Activated T-cell treated with anti-CD3 and anti-CD28 coated beads, Interleukin-2, amount 50 U/mL, for 24 hours (primary cell): ENCODE data around the gene EFR3B.
A peak's percentile ranks its signal among the peaks of the same experiment; 100 is the strongest.
"Not testable (repeated sequence)": the region's sequence is repeated elsewhere in the genome, so short reads cannot be mapped to it uniquely, and the experiment has no call there.

Source experiments
- DNase-seq: peaks from one replicate; pipeline ENCODE4 v3.0.0-alpha.2; 2020
- H3K27ac Mint-ChIP-seq: 2 replicates; pipeline ENCODE4 v1.8.0; 2020; ENCODE audit warnings: mild to moderate bottlenecking, mixed read lengths
- H3K27me3 Mint-ChIP-seq: 2 replicates; pipeline ENCODE4 v1.8.0; 2020; ENCODE audit warnings: mixed read lengths
- H3K36me3 Mint-ChIP-seq: 2 replicates; pipeline ENCODE4 v1.8.0; 2020; ENCODE audit warnings: low read depth, mixed read lengths
- H3K4me1 Mint-ChIP-seq: 2 replicates; pipeline ENCODE4 v1.8.0; 2020; ENCODE audit warnings: low read depth, mixed read lengths
- H3K4me3 Mint-ChIP-seq: 2 replicates; pipeline ENCODE4 v1.8.0; 2020; ENCODE audit warnings: mild to moderate bottlenecking, moderate library complexity, mixed read lengths
- H3K9me3 Mint-ChIP-seq: 2 replicates; pipeline ENCODE4 v1.8.0; 2020; ENCODE audit warnings: mixed read lengths

Gene EFR3B

DNA sequence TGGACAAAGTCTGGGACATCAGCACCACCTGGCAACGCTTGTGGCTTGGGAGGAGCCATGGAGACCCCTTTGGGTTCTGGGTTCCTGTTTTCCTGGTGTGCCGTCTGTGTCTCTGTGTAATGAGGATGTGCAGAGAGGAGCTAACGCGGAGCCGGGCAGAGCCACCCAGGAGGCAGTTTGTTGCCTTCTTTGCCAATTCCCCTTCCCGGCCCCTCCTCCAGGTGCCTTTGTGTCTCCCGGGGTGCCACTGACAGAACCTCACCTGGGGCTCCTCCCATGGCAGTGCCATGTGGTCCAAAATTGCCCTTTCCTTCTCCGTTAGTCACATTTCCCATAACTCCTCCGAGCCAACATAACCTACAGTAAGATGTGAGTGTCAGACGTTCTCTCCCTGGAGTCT is 113.5 kb downstream of the EFR3B start:
- Mint-ChIP-seq H3K36me3 (peaks cover 5% of the 10 kb centered on the region), H3K9me3 (no peaks in the 10 kb centered on the region), H3K4me3 (no peak overlapping the region), H3K27me3 (no peaks in the 10 kb centered on the region), H3K4me1 (peaks cover 11% of the 10 kb centered on the region), H3K27ac (no peak overlapping the region)
- no peak for DNase-seq

DNA sequence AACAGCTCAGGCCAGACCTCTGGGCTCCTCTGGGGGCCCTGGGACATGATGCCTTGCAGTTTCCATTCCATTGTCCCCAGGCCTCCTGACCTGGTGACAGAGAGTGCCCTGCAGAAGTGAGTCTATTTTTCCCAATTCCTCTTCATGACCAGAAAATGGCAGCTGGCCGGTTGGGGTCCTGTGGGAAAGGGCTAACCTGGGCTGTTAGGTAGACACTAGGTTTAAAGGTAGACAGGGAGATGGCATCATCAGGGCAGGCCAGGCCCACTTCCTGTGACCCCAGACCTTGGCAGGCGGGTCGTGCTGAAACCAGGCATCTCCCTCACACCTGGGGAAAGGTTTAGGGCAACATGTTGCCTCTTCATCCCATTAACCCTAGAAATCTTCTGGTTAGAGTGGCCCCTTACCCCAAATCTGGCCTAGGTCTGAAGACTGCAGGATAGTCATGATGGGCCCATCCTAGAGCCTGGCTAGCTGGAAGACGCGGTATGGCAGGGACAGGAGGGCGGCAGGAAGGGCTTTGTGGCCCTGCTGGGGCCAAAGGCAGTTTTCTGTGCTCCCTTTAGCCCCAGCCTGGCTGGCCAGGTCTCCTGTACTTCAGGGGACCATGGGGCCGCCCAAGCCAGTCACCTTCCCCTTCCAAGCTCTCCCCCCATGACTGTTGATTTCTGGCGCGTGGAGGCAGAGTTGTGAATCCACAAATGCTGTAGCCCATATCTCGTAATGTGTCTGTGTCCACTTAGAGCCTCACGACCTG is 116.4 kb downstream of the EFR3B start:
- no peak overlapping the region for H3K4me3 Mint-ChIP-seq
- no peak overlapping the region for H3K27ac Mint-ChIP-seq
- H3K27me3 Mint-ChIP-seq: no peaks in the 10 kb centered on the region
- H3K9me3 Mint-ChIP-seq: no peaks in the 10 kb centered on the region
- H3K4me1 Mint-ChIP-seq: peaks cover 19% of the 10 kb centered on the region
- H3K36me3 Mint-ChIP-seq: peaks cover 11% of the 10 kb centered on the region
- DNase-seq: no peak

DNA sequence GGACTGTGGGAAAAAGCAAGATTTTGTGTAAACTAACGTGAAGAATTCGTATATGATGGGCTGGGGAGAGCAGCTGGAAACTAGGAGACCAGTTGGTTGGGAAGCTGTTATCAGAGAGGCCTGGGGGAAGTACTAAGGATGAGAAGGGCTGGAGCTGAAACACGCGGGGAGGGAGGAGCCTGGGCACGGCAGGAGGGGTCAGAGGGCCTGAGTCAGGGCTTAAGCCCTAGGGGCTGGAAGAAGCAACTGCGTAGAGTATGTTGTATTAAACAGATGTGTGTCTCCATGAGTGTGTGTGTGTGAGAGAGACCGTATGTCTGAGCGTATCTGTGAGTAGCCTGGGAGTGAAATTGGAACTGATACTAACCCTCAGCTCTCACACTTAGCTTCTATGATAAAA is 118.1 kb downstream of the EFR3B start:
- Mint-ChIP-seq H3K4me3 (peak overlapping the region; percentile 80), H3K4me1 (peaks cover 19% of the 10 kb centered on the region)
- DNase-seq: no peak

GRCh38 chr2:25160376-25160775 is 118.5 kb downstream of the EFR3B start:
- Mint-ChIP-seq H3K36me3 (peaks cover 11% of the 10 kb centered on the region), H3K9me3 (no peaks in the 10 kb centered on the region), H3K27ac (peak overlapping the region; percentile 85), H3K27me3 (no peaks in the 10 kb centered on the region), H3K4me3 (peak overlapping the region; percentile 80), H3K4me1 (peaks cover 20% of the 10 kb centered on the region)
- no peak for DNase-seq

More for the DNA sequence above, 118.1 kb downstream of the EFR3B start:
- H3K27ac Mint-ChIP-seq: peak overlapping the region; percentile 60
- no peaks in the 10 kb centered on the region for H3K9me3 Mint-ChIP-seq
- H3K27me3 Mint-ChIP-seq: no peaks in the 10 kb centered on the region
- peaks cover 11% of the 10 kb centered on the region for H3K36me3 Mint-ChIP-seq

DNA sequence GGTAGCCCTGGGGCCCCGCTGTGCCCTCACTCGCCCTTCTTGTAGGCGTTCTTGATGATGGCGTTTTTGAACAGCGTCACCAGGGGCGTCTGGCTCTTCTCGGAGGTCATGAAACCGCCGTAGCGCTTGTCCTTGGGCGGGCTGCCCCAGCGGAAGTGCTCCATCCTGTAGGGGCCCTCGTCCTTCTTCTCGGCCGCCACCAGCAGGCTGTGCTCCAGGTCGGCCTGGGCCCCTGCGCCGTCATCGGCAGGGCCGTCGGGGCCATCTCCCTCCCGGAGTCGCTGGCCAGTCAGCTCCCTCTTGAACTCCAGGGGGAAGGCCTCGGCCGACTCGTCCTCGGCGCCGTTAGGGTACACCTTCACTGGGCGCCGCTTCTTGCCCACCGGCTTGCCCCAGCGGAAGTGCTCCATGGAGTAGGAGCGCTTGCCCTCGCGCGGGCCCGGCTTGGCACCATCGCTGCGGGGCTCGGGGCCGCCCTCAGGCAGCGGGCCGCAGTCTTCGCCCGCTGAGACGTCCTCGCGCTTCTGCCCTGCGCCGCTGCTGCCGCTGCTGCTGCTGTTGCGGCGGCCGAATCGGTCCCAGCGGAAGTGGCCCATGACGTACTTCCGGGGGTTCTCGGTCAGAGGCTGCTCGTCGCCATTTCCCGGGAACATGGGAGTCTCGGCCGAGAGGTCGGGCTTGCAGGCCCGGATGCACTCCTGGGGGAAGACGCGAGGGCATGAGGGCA is 119.3 kb downstream of the EFR3B start:
- H3K4me1 Mint-ChIP-seq: peaks cover 29% of the 10 kb centered on the region
- peak overlapping the region; percentile 85 for H3K27ac Mint-ChIP-seq
- DNase-seq: peak; percentile 86
- no peaks in the 10 kb centered on the region for H3K27me3 Mint-ChIP-seq
- peak overlapping the region; percentile 80 for H3K4me3 Mint-ChIP-seq
- H3K9me3 Mint-ChIP-seq: no peaks in the 10 kb centered on the region
- peaks cover 11% of the 10 kb centered on the region for H3K36me3 Mint-ChIP-seq

DNA sequence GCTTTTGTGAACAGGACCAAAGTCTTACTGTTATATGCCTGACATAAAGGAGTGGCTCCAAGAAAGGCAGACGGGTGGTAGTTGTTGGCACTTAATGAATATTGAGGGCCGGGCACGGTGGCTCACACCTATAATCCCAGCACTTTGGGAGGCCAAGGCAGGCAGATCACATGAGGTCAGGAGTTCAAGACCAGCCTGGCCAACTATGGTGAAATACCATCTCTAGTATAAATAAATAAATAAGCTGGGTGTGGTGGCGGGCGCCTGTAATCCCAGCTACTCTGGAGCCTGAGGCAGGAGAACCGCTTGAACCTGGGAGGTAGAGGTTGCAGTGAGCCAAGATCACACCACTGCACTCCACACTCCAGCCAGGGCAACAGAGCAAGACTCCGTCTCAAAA is 120.2 kb downstream of the EFR3B start:
- DNase-seq, H3K27me3 Mint-ChIP-seq, H3K9me3 Mint-ChIP-seq: not testable (repeated sequence)
- H3K36me3 Mint-ChIP-seq: peaks cover 11% of the 10 kb centered on the region
- H3K4me1 Mint-ChIP-seq: peaks cover 34% of the 10 kb centered on the region
- H3K27ac Mint-ChIP-seq: peak overlapping the region; percentile 82
- peak overlapping the region; percentile 40 for H3K4me3 Mint-ChIP-seq

DNA sequence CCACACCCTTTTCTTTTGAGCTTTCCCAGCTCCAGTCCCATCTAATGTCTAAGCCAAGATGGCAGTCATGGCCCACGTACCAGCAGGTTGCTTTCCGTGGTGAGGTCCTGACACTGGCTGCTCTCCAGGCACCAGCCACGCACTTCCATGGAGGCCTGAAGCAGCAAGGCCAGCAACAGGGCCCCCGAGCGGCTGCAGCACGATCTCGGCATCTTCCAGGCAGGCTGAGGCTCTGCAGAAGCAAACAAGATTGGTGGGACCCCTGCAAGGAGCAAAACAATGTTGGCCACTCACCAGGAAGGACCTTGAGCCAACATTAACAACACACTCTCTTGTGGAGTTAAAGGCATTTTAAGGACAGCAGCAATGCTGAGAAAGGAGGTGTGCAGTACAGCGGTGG is 122.7 kb downstream of the EFR3B start:
- Mint-ChIP-seq H3K4me3 (no peak overlapping the region), H3K4me1 (peaks cover 44% of the 10 kb centered on the region), H3K9me3 (no peaks in the 10 kb centered on the region), H3K36me3 (peaks cover 11% of the 10 kb centered on the region), H3K27ac (no peak overlapping the region), H3K27me3 (peaks cover 30% of the 10 kb centered on the region)
- DNase-seq: no peak

GRCh38 chr2:25165992-25166875 is 124.4 kb downstream of the EFR3B start:
- H3K36me3 Mint-ChIP-seq: no peaks in the 10 kb centered on the region
- H3K4me3 Mint-ChIP-seq: no peak overlapping the region
- H3K9me3 Mint-ChIP-seq: no peaks in the 10 kb centered on the region
- peaks cover 32% of the 10 kb centered on the region for H3K4me1 Mint-ChIP-seq
- no peak overlapping the region for H3K27ac Mint-ChIP-seq
- peak; percentile 60 for DNase-seq
- H3K27me3 Mint-ChIP-seq: peaks cover 44% of the 10 kb centered on the region

DNA sequence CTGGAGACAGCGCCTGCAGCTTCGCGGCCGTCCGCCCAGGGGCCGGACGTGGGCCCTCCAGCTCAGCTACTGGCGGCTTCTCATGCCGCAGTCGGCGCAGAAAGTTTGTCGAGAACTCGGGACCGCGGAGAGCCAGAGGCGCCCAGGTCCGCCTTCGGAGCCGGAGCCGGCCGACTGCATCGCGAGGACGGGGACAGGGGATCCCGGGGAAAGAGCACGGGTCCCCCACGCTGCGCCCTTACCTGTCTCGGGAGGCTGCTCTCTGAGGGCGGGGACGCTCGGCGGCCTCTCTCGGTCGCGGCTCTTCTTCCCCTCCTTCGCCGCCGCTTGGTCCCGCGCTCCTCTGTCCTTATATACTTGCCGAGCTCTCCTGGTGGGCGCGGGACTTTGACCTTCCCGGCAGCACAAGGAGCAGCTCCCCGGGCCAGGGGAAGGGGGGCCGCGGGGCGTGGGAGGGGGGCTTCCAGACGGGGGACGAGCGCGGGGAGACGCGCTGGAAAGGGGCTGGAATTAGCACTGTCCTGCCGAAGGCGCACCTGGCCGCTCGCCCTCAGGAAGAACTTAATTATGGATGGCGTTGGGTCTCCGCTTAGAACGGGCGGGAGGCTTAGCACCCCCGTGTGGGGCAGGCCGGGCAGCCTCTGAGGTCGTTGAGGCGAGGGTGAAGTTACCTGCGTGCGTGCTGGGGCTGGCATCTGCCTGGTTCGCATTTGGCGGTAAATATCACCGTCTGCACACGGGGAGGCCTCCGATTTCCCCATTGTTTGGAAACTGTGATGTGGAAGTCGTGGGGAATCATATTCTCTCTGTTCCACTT is 126.6 kb downstream of the EFR3B start, which contains the start of gene POMC:
TSS of gene POMC (minus strand) at position 325 of the 817 bp plus-strand sequence. CDS start 3,808 bp downstream, outside the sequence.
- H3K27ac Mint-ChIP-seq: no peak within 1 kb of the TSS
- DNase-seq: peak; percentile 65
- H3K27me3 Mint-ChIP-seq: peaks cover 50% of the 10 kb centered on the region
- H3K4me1 Mint-ChIP-seq: peaks cover 29% of the 10 kb centered on the region
- H3K36me3 Mint-ChIP-seq: no peaks in the 10 kb centered on the region
- H3K9me3 Mint-ChIP-seq: no peaks in the 10 kb centered on the region
- H3K4me3 Mint-ChIP-seq: peak within 1 kb of the TSS; percentile 67

- Mint-ChIP-seq H3K4me1 (peaks cover 29% of the 10 kb centered on the region), H3K4me3 (peak overlapping the region; percentile 67), H3K27me3 (peaks cover 53% of the 10 kb centered on the region), H3K9me3 (no peaks in the 10 kb centered on the region), H3K36me3 (no peaks in the 10 kb centered on the region), H3K27ac (no peak overlapping the region)
- DNase-seq: no peak
These were observed 127.2 kb downstream of the EFR3B start for GRCh38 chr2:25169073-25169470.

- H3K27ac Mint-ChIP-seq: no peak overlapping the region
- peaks cover 22% of the 10 kb centered on the region for H3K4me1 Mint-ChIP-seq
- H3K9me3 Mint-ChIP-seq: no peaks in the 10 kb centered on the region
- H3K4me3 Mint-ChIP-seq: no peak overlapping the region
- peaks cover 58% of the 10 kb centered on the region for H3K27me3 Mint-ChIP-seq
- H3K36me3 Mint-ChIP-seq: no peaks in the 10 kb centered on the region
- DNase-seq: no peak
These were observed 129.0 kb downstream of the EFR3B start for GRCh38 chr2:25170888-25171287.

DNA sequence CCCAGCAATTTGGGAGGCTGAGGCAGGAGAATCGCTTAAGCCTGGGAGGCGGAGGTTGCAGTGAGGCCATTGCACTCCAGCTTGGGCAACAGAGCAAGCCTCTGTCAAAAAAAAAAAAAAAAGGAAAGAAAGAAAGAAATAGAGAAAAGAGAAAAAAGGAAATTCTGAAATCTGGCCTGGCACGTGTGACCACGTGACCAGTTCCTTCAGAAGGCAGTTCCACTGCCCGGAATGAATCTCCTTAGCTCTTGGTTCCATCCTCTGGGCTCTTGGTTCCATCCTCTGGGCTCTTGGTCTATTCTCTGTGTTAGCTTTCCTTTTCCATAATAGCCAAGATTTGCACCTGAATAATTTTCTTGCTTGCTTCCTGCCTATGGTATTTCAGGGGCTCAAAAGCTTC is 131.8 kb downstream of the EFR3B start:
- Mint-ChIP-seq H3K27ac (no peak overlapping the region), H3K27me3 (peaks cover 42% of the 10 kb centered on the region), H3K36me3 (no peaks in the 10 kb centered on the region), H3K4me1 (peaks cover 5% of the 10 kb centered on the region), H3K4me3 (no peak overlapping the region), H3K9me3 (no peaks in the 10 kb centered on the region)
- DNase-seq: no peak

- H3K9me3 Mint-ChIP-seq: no peaks in the 10 kb centered on the region
- no peaks in the 10 kb centered on the region for H3K36me3 Mint-ChIP-seq
- H3K4me3 Mint-ChIP-seq: no peak overlapping the region
- peaks cover 39% of the 10 kb centered on the region for H3K27me3 Mint-ChIP-seq
- H3K27ac Mint-ChIP-seq: no peak overlapping the region
- peaks cover 1% of the 10 kb centered on the region for H3K4me1 Mint-ChIP-seq
- no peak for DNase-seq
These were observed 132.5 kb downstream of the EFR3B start for GRCh38 chr2:25174192-25174861.
